PFSK-1 (cell line): ENCODE measurements around the gene CDHR3.

Experiments
- FOXP2 ChIP-seq: optimal IDR thresholded peaks from 2 replicates; pipeline ENCODE3; 2011; ENCODE audit warnings: borderline replicate concordance, control low read depth, inconsistent platforms; ENCODE audit not compliant: insufficient read depth; ENCODE audit errors: extremely low read length, extremely low read depth
- POLR2AphosphoS5 ChIP-seq: IDR thresholded peaks from 2 replicates; pipeline ENCODE4 v1.6.1; 2012; ENCODE audit warnings: low read depth, mild to moderate bottlenecking, control low read depth, low read length, moderate library complexity
- REST ChIP-seq, 2 experiments: IDR thresholded peaks; 2 replicates each; pipeline versions ENCODE4 v1.6.1 to v1.8.0; 2011 to 2012; ENCODE audit warnings: low read depth in 2 of 2, low read length in 2 of 2, control low read depth in 1 of 2, inconsistent platforms in 1 of 2, mild to moderate bottlenecking in 1 of 2, moderate library complexity in 1 of 2; ENCODE audit not compliant: insufficient read depth in 1 of 2
- SIN3A ChIP-seq: IDR thresholded peaks from 2 replicates; pipeline ENCODE4 v1.6.1; 2012; ENCODE audit warnings: mild to moderate bottlenecking, low read length, moderate library complexity, borderline replicate concordance; ENCODE audit not compliant: insufficient read depth
- TAF1 ChIP-seq: IDR thresholded peaks from 2 replicates; pipeline ENCODE4 v1.6.1; 2012; ENCODE audit warnings: low read length, control low read depth, borderline replicate concordance; ENCODE audit not compliant: insufficient read depth

GRCh38 chr7:106035568-106035967 is 72.5 kb downstream of the CDHR3 start:
- no peak for TF ChIP-seq SIN3A
- no peak for TF ChIP-seq REST (IDR thresholded peaks at IDR 0.05; ENCODE audit: insufficient read depth in 1 of 2, low read depth in 2 of 2, low read length in 2 of 2)
- TF ChIP-seq POLR2AphosphoS5 = no peak
- no peak for TF ChIP-seq TAF1
- TF ChIP-seq FOXP2 = no peak
